ENCODE results near the gene CDC42EP2.
A peak's percentile ranks its signal among the peaks of the same experiment; 100 is the strongest.

Gene CDC42EP2, protein sequence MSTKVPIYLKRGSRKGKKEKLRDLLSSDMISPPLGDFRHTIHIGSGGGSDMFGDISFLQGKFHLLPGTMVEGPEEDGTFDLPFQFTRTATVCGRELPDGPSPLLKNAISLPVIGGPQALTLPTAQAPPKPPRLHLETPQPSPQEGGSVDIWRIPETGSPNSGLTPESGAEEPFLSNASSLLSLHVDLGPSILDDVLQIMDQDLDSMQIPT

DNA sequence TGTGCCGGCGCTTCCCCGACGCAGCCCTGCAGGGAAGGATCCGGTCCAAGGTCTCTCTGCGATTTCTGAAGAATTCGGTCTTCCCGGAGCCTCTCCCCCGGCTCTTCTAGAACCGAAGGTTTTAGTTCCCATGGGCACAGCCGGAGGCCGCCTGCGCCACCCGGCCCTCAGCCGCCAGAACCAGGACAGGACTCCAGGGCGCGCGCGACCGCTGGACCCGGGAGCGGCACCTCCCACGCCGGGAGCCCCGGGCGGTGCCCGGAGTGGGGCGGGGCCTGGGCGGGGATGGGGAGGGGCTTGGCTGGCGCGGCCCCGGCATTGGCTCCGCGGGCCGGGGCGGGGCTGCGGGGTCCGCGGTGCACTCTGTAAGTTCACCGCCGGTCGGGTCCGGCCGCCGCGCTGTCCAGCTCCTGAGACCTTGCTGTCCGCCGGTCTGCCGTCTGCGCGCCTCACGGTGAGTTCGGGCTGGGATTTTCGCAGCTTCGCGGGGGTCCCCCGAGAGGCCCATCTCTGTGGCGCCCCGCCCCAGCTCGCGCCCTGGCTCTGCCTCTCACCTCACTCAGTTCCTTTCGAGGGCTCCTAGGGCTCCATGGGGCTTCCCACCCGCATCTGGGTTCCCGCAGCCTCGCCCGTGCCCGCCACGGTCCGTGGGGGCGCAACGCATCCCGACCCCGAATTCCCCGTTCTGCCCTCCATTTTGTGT lies at the start of gene CDC42EP2:
Gene CDC42EP2 (plus strand): TSS at position 366 of the 703 bp plus-strand sequence. CDS start 6,033 bp downstream, outside the sequence.
- TF ChIP-seq, protein P1, sequence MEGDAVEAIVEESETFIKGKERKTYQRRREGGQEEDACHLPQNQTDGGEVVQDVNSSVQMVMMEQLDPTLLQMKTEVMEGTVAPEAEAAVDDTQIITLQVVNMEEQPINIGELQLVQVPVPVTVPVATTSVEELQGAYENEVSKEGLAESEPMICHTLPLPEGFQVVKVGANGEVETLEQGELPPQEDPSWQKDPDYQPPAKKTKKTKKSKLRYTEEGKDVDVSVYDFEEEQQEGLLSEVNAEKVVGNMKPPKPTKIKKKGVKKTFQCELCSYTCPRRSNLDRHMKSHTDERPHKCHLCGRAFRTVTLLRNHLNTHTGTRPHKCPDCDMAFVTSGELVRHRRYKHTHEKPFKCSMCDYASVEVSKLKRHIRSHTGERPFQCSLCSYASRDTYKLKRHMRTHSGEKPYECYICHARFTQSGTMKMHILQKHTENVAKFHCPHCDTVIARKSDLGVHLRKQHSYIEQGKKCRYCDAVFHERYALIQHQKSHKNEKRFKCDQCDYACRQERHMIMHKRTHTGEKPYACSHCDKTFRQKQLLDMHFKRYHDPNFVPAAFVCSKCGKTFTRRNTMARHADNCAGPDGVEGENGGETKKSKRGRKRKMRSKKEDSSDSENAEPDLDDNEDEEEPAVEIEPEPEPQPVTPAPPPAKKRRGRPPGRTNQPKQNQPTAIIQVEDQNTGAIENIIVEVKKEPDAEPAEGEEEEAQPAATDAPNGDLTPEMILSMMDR (IDR thresholded peaks at IDR 0.05; ENCODE audit: low read depth, low read length, missing control alignments): no peak
- DNase-seq (ENCODE audit: low read depth): no peak
- in situ Hi-C loops (cut with HindIII; ENCODE audit: low sequenced_read_pairs): no loop called here
- peak within 1 kb of the TSS; percentile 88 for H3K4me3 ChIP-seq (ENCODE audit: low read depth, low read length)

DNA sequence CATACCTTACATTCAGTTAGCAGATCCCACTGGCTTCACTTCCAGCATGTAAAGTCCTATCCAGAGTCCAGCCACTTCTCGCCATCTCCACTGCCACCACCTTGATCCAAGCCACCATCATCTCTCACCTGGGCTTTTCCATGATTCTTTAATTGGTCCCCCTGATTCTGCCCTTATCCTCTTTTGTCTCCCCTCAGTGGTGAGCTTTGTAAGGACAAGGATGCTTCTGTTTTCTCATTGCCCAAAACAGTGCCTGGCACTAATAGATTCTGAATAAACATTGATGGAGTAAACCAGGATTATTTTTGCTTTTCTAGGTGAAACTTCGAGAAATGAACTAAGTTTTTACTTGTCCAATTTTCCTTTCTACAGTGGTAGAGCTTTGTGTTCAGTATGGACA lies 48.5 kb upstream of the CDC42EP2 start:
- H3K4me3 ChIP-seq (ENCODE audit: low read depth, low read length): no peak overlapping the region
- DNase-seq (ENCODE audit: low read depth): no peak
- in situ Hi-C loops (cut with HindIII; ENCODE audit: low sequenced_read_pairs): no loop called here
- TF ChIP-seq, protein P1 (IDR thresholded peaks at IDR 0.05; ENCODE audit: low read depth, low read length, missing control alignments): peak; percentile 77

DNA sequence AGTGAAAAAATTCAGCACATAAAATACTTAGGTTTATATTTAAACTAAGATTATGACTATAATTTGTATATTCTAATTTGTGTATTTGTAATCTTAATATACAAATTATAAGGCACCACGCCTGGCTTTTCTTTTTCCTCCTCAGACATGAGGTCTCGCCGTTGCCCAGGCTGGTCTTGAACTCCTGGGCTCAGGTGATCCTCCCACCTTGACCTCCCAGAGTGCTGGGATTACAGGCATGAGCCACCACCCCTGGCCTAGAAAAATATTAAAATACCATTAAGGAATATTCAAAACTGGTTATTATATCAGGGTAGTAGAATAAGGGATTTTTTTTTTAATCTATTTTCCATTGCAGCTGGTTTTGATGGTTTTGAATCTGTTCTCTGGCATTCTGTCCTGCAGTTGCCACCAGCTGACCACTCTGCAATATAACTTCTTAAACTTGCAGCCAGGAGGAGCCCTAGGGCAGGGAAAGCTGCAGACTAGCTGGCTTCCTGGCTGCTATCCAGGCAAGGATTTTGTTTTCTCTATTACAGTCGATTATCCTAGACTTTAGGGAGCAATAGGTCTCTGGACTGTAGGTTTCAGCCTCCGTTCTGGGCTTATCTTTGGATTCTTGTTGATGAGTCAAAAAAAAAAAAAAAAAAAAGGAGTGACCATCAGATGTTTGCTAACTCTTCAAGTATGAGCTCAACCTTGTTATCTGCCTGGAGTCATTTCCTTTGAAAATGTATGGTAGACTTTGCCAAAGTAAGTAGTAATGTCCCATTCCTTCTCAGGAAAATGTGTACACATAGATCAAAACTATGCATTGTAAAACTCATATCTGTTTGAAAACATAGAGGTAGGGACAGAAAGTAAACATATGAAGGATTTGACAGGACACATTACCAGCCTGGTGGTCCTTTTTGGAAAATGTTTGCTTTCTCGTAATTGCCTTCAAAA lies 39.7 kb upstream of the CDC42EP2 start:
- TF ChIP-seq, protein P1 (IDR thresholded peaks at IDR 0.05; ENCODE audit: low read depth, low read length, missing control alignments): peak; percentile 73
- H3K4me3 ChIP-seq (ENCODE audit: low read depth, low read length): no peak overlapping the region
- DNase-seq (ENCODE audit: low read depth): peak; percentile 76
- in situ Hi-C loops (cut with HindIII; ENCODE audit: low sequenced_read_pairs): loop anchor here (5.0 kb wide), 1 partner anchor 63 kb away; no protein-coding TSS in a partner anchor

DNA sequence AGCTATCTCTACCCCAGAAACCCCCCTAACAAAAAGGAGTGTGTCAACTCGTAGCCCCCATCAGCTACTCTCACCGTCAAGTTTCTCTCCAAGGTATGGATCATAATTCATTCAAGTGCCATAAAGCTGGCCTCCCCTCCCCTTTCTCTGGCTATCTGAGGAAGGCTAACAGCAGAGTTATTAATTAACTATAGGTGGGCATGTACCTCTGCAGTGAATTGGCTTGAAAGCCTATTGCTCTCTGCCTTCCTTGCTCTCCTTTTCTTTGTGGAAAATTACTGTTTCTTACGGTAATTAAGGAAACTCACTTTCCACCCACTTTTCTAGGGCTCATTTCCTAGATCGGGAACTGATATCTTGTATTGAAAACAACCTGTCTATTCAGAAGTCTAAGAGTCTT lies 38.8 kb upstream of the CDC42EP2 start:
- in situ Hi-C loops (cut with HindIII; ENCODE audit: low sequenced_read_pairs): loop anchor here (5.0 kb wide), 1 partner anchor 64 kb away; no protein-coding TSS in a partner anchor
- no peak for DNase-seq (ENCODE audit: low read depth)
- TF ChIP-seq, protein P1 (IDR thresholded peaks at IDR 0.05; ENCODE audit: low read depth, low read length, missing control alignments): no peak

DNA sequence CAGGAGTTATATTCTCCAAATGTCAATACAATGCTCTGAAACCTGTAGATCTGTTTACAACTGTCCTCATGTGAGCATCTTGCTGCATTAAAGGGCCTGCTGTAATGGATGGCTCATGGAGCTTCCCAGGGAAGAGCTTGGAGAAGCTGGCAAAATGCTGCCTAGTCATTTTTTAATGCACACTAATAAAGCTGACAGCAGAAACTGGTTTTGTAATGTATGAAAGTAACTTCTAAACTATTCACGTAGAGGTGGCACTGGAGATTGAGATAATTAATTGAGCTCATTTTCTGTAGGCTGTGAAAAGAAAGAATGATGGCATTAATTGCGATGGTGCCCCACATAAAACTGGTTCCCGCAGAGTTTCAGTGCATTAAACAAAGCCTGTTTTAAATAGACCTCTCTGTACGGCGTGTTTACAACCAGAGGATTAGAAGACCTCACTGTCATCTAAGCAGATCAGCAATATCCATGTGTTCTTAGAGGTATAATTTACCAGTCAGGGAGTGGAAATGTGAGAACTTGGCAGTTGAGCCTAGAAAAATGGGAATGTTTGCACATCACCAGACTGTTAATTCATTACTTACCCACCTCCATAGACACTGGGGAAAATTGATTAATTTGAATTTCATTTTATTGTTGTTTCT lies 36.9 kb upstream of the CDC42EP2 start:
- in situ Hi-C loops (cut with HindIII; ENCODE audit: low sequenced_read_pairs): loop anchor here (5.0 kb wide), 1 partner anchor 65 kb away; no protein-coding TSS in a partner anchor
- DNase-seq (ENCODE audit: low read depth): no peak
- TF ChIP-seq, protein P1 (IDR thresholded peaks at IDR 0.05; ENCODE audit: low read depth, low read length, missing control alignments): no peak
- H3K4me3 ChIP-seq (ENCODE audit: low read depth, low read length): no peak overlapping the region

More for the DNA sequence above, 38.8 kb upstream of the CDC42EP2 start:
- no peak overlapping the region for H3K4me3 ChIP-seq (ENCODE audit: low read depth, low read length)
